Inferior parietal cortex (tissue), 1 donor: ENCODE data around the gene IPO8.
"Not testable (repeated sequence)": the region's sequence is repeated elsewhere in the genome, so short reads cannot be mapped to it uniquely, and the experiment has no call there.

Experiments
- DNase-seq: peaks from one replicate; pipeline ENCODE4 v3.0.0-alpha.2; 2016; ENCODE audit errors: extremely low spot score

IPO8 gene

GRCh38 chr12:30687265-30687986 lies 8.2 kb downstream of the IPO8 start:
- no peak for DNase-seq

- DNase-seq, result no peak
These were observed 16.4 kb downstream of the IPO8 start for GRCh38 chr12:30679241-30679640.

- DNase-seq, result no peak
These were observed 17.4 kb downstream of the IPO8 start for GRCh38 chr12:30678221-30678620.

GRCh38 chr12:30661210-30661609 lies 34.5 kb downstream of the IPO8 start:
- DNase-seq, result no peak

- no peak for DNase-seq
These were observed 43.5 kb downstream of the IPO8 start for GRCh38 chr12:30652034-30652696.

- no peak for DNase-seq
These were observed 48.8 kb downstream of the IPO8 start for GRCh38 chr12:30646821-30647220.

GRCh38 chr12:30643366-30643765 lies 52.3 kb downstream of the IPO8 start:
- DNase-seq, result no peak

GRCh38 chr12:30640392-30640791 lies 55.3 kb downstream of the IPO8 start:
- DNase-seq, result no peak

GRCh38 chr12:30635385-30635784 lies 60.3 kb downstream of the IPO8 start:
- no peak for DNase-seq

- no peak for DNase-seq
These were observed 63.9 kb downstream of the IPO8 start for GRCh38 chr12:30631740-30632139.

- DNase-seq, result no peak
These were observed 64.7 kb downstream of the IPO8 start for GRCh38 chr12:30630979-30631285.

- DNase-seq, result no peak
These were observed 65.3 kb downstream of the IPO8 start for GRCh38 chr12:30630076-30630978.

- no peak for DNase-seq
These were observed 68.8 kb downstream of the IPO8 start for GRCh38 chr12:30626847-30627246.

GRCh38 chr12:30624009-30624408 lies 71.7 kb downstream of the IPO8 start:
- DNase-seq, result no peak

- no peak for DNase-seq
These were observed 73.2 kb downstream of the IPO8 start for GRCh38 chr12:30622509-30622908.

GRCh38 chr12:30621663-30622241 lies 73.9 kb downstream of the IPO8 start:
- not testable (repeated sequence) for DNase-seq

GRCh38 chr12:30617346-30618016 lies 78.2 kb downstream of the IPO8 start:
- no peak for DNase-seq

GRCh38 chr12:30614031-30614430 lies 81.6 kb downstream of the IPO8 start:
- no peak for DNase-seq

- DNase-seq, result no peak
These were observed 82.4 kb downstream of the IPO8 start for GRCh38 chr12:30613119-30613830.

GRCh38 chr12:30610718-30611117 lies 85.0 kb downstream of the IPO8 start:
- no peak for DNase-seq

- DNase-seq, result not testable (repeated sequence)
These were observed 85.8 kb downstream of the IPO8 start for GRCh38 chr12:30609819-30610218.
